GM20000 (cell line): ENCODE results near the gene OVCA2.

Source experiments
- DNase-seq: peaks from one replicate; pipeline ENCODE4 v3.0.0; 2012; ENCODE audit warnings: low spot score
- TF ChIP-seq, protein P1 (sequence below): IDR thresholded peaks from 2 replicates; pipeline ENCODE4 v1.5.1; 2012; ENCODE audit warnings: mild to moderate bottlenecking, control low read depth; ENCODE audit errors: extremely low read depth, missing control alignments

Gene OVCA2

DNA sequence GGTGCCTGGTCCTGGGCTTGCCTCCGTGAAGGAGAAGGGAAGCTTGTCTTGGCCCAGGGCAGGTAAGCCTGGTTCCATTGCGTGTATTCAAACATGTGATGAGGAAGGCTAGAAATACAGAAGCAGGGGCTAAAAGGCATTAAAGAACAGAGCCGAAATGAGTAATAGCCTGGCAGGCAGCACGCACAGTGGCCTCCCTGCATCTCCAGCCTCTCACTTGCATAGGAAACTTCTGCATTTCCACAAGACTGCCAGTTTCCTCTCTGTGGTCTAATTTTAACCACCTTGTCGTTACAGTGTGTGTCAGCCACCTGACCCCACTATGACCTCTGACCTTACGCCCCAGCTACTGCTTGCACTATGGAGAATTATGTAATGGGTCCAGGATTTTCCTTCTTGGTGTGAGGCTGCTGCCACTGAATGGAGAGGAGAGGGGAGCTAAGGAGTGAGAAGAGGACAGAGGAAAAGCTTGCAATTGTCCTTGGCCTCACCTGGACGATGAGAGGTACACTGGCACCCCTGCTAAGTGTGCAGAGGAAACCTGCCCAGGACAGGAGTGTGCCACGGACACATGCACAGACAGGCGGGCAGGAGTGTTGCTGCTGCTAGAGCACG lies 45.9 kb downstream of the OVCA2 start:
- TF ChIP-seq, protein P1, sequence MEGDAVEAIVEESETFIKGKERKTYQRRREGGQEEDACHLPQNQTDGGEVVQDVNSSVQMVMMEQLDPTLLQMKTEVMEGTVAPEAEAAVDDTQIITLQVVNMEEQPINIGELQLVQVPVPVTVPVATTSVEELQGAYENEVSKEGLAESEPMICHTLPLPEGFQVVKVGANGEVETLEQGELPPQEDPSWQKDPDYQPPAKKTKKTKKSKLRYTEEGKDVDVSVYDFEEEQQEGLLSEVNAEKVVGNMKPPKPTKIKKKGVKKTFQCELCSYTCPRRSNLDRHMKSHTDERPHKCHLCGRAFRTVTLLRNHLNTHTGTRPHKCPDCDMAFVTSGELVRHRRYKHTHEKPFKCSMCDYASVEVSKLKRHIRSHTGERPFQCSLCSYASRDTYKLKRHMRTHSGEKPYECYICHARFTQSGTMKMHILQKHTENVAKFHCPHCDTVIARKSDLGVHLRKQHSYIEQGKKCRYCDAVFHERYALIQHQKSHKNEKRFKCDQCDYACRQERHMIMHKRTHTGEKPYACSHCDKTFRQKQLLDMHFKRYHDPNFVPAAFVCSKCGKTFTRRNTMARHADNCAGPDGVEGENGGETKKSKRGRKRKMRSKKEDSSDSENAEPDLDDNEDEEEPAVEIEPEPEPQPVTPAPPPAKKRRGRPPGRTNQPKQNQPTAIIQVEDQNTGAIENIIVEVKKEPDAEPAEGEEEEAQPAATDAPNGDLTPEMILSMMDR, result no peak
- DNase-seq, result peak; percentile 54

DNA sequence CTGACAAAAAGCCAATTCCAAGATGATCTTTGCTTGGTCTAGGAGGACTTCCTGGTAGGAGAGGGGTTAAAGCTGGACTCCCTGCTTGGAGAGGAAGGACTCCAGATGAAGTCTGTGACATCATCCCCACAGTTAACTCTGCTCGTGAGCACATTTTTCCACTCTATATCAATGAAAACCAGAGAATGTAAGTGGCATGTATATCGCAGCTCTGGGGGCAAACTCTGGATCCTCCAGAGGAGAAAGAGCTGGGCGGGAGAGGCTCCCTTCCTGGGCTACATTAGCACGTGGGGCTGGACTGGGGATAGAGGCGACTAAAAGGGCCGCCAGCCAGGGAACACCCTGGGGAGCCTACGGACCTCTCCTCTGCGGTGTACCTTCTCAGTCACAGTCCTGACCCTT lies 47.2 kb downstream of the OVCA2 start:
- TF ChIP-seq, protein P1, result no peak
- no peak for DNase-seq

DNA sequence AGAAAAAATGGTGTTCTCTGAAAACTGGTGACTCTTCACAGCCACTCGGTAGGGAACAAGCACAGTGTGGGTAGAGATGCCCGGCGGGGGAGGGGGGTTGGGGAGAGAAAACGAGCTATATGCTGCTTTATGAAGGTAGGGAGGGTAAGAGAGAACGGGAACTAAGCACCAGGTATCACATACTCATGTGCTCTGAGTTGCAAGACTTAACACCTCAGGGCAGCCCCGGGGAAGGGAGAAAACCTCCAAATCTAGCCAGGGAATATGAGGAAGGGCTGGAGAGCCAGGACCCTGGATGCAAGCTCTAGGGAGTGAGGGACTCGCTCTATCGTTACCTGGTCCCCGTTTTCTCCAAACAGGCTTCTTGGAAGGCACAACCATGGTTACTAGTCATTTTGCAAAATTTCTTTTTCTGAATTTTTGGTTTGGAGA lies 48.4 kb downstream of the OVCA2 start:
- DNase-seq, result no peak
- TF ChIP-seq, protein P1, result no peak

DNA sequence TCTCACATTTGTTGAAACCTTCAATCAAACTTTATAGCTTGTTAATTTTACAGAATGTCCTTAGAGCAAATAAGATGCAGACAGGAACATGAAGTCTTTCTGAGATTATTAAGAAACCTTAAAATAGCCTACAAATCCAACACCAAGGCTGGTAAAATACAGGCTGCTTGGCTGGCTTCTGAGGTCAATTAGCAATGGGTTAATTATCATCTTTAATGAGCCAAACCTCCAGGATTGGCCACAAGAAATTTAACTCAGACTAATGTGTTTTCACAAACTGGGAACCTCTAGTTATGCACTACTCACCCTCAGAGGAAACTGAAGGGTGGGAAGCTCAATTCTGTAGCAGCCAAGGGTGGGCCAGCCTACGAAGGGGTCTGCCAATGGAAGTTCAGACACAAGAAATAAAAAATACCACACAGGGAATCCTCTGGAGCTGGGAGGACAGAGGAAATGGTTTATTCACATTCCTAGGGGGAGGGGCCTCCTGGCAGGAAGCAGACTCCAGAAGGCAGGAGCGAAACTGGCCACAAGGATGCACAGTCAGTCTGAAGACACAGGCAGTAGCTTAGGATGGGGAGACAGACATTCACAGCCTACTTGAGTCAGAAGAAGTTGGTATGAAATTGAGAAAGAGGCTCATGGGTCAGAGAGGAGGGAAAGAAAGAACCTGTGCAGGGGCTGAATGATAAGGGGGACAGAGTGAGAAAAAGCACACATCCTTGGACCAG lies 49.1 kb downstream of the OVCA2 start:
- TF ChIP-seq, protein P1, result no peak
- no peak for DNase-seq

DNA sequence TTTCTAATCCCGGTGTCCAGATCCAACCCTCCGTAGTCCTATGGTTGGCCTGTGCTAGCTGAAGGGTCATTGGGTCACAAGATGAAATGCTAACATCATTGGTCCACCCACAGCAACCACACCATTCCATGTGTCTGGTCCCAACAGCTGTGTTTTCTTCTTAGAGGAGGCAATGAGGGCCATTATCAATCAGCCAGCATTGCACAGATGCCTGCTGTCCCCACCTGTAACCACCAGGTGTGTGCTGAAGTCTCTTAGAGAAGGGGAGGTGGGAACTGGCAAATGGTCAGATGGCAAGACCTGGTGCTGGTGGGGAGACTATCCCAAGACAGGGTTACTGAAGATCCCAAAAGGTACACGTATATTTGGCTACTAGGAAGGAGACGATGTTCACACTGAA lies 50.4 kb downstream of the OVCA2 start:
- no peak for DNase-seq
- TF ChIP-seq, protein P1, result no peak
